Esophagus squamous epithelium (tissue), 5 donors: ENCODE results near the gene SHISA4. TPM values are rescaled to one million over a fixed set of nuclear protein-coding genes. Genes with fewer than 3 reads are reported as not detected.

Experiments
- DNase-seq: peaks from one replicate; lab custom pipeline; 2025; lab: John Stamatoyannopoulos, UW
- H3K27ac ChIP-seq, 4 donors: fragments of 200-600 bp; sonication (generic); one replicate each; pipeline ENCODE4 v1.5.1; 2016 to 2019; ENCODE audit warnings: mild to moderate bottlenecking in 1 of 4
- H3K27me3 ChIP-seq, 4 donors: fragments of 200-600 bp; sonication (generic); 1 replicate in 3 of 4; 2 replicates in 1 of 4; pipeline versions ENCODE4 v1.5.1 to v1.6.0; 2017 to 2021; ENCODE audit warnings: antibody characterized with exemption in 1 of 4
- H3K36me3 ChIP-seq, 3 donors: fragments of 200-600 bp; sonication (generic); one replicate each; pipeline ENCODE4 v1.5.1; 2016 to 2019
- H3K4me1 ChIP-seq, 3 donors: fragments of 200-600 bp; sonication (generic); one replicate each; pipeline ENCODE4 v1.5.1; 2017 to 2019
- H3K4me3 ChIP-seq, 4 donors: fragments of 200-600 bp; sonication (generic); 1 replicate in 3 of 4; 2 replicates in 1 of 4; pipeline ENCODE4 v1.5.1; 2016 to 2019; ENCODE audit warnings: mild to moderate bottlenecking in 2 of 4, moderate library complexity in 1 of 4
- H3K9me3 ChIP-seq, 3 donors: fragments of 200-600 bp; sonication (generic); one replicate each; pipeline ENCODE4 v1.5.1; 2016 to 2019
- CTCF ChIP-seq, 6 experiments: fragments of 450-650 bp in 4 of 6; fragments of 200-600 bp in 2 of 6; sonication (generic) in 2 of 6; IDR thresholded peaks; one replicate each; pipeline ENCODE4 v1.5.1; 2016 to 2019; ENCODE audit warnings: antibody characterized with exemption in 6 of 6, mild to moderate bottlenecking in 4 of 6, moderate library complexity in 4 of 6
- POLR2A ChIP-seq, 4 donors: fragments of 450-650 bp; IDR thresholded peaks; one replicate each; pipeline ENCODE4 v1.6.1; 2017; ENCODE audit warnings: antibody characterized with exemption in 4 of 4, mild to moderate bottlenecking in 4 of 4, moderate library complexity in 3 of 4
- WGBS, 2 donors: methylation state at CpG; one replicate each; pipeline ENCODE4 v1.1.5; 2018; 5-methylcytosine and 5-hydroxymethylcytosine counted together
- intact Hi-C: fragments of 100-400 bp; cut with DNase I; formaldehyde crosslinking; loops from one replicate; pipeline ENCODE4 v1.15.0; 2022
- total RNA-seq, 4 donors: library from RNA; depleted of rRNA; stranded (reverse); fragments of >200 nt; gene quantifications; one replicate each; pipeline ENCODE4 v1.1.0, GENCODE V29; 2016
- donor health status: DM: yes; HTN: yes; CAD: no.

Gene SHISA4
- total RNA-seq, 4 donors from 2014 or later: 3.3 to 12.3 (median 5.6) TPM

- Histone ChIP-seq H3K4me3 (peak overlapping the region; percentile 50 to 86 (median 64)), H3K9me3 (no peaks in the 10 kb centered on the region), H3K27me3 (peaks cover 0 to 33% (median 0%) of the 10 kb centered on the region in 4 donors), H3K36me3 (no peaks in the 10 kb centered on the region), H3K4me1 (peaks cover 18 to 59% (median 21%) of the 10 kb centered on the region in 3 donors), H3K27ac (peak overlapping the region; percentile 58 to 86 (median 74))
- 49 to 53% methylated on average over 11 to 19 of the region's 33 CpGs for WGBS, 2 donors
- no peak for DNase-seq
- intact Hi-C loops: no loop called here
- TF ChIP-seq CTCF (IDR thresholded peaks at IDR 0.05): no peak
- no peak for TF ChIP-seq POLR2A (IDR thresholded peaks at IDR 0.05)
Measured at GRCh38 chr1:201889090-201889968, 631 bp downstream of the SHISA4 start.

DNA sequence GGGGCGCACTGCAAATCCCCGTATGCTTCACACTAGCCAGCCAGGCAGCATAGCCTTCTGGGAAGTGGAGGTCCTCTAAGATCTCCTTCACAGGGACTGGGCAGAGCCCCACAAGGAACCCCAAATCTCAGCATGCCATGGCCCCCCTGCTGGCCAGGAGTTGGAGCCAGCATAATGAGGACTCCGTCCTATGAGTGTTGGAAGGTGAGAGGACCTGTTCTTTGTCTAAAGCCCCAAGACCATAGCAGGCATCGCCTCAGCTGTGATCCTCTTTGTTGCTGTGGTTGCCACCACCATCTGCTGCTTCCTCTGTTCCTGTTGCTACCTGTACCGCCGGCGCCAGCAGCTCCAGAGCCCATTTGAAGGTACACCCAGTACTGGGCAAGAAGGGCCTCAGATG is 1.5 kb downstream of the SHISA4 start:
- TF ChIP-seq CTCF (IDR thresholded peaks at IDR 0.05) (no peak), POLR2A (IDR thresholded peaks at IDR 0.05) (no peak)
- 71 to 90% methylated on average over 2 to 4 of the region's 7 CpGs for WGBS, 2 donors
- Histone ChIP-seq H3K27ac (no peak overlapping the region), H3K4me1 (peaks cover 16 to 59% (median 19%) of the 10 kb centered on the region in 3 donors), H3K27me3 (peaks cover 0 to 33% (median 0%) of the 10 kb centered on the region in 4 donors), H3K9me3 (no peaks in the 10 kb centered on the region), H3K36me3 (no peaks in the 10 kb centered on the region), H3K4me3 (no peak overlapping the region)
- DNase-seq: no peak
- intact Hi-C loops: loop anchor here (10.0 kb wide), 1 partner anchor 235 kb away; the partner anchor contains the start of gene GPR37L1

- TF ChIP-seq POLR2A (IDR thresholded peaks at IDR 0.05) (no peak), CTCF (IDR thresholded peaks at IDR 0.05) (no peak)
- Histone ChIP-seq H3K9me3 (no peaks in the 10 kb centered on the region), H3K4me1 (peaks cover 9 to 58% (median 12%) of the 10 kb centered on the region in 3 donors), H3K36me3 (no peaks in the 10 kb centered on the region), H3K4me3 (no peak overlapping the region), H3K27ac (peak overlapping the region in 1 of 4 donors; percentile 34), H3K27me3 (peaks cover 0 to 33% (median 0%) of the 10 kb centered on the region in 4 donors)
- intact Hi-C loops: loop anchor here (10.0 kb wide), 1 partner anchor 234 kb away; the partner anchor contains the start of gene GPR37L1
- WGBS, 2 donors: 55 to 74% methylated on average over 3 of the region's 3 CpGs
- no peak for DNase-seq
Measured at GRCh38 chr1:201890806-201891450, 2.2 kb downstream of the SHISA4 start.

DNA sequence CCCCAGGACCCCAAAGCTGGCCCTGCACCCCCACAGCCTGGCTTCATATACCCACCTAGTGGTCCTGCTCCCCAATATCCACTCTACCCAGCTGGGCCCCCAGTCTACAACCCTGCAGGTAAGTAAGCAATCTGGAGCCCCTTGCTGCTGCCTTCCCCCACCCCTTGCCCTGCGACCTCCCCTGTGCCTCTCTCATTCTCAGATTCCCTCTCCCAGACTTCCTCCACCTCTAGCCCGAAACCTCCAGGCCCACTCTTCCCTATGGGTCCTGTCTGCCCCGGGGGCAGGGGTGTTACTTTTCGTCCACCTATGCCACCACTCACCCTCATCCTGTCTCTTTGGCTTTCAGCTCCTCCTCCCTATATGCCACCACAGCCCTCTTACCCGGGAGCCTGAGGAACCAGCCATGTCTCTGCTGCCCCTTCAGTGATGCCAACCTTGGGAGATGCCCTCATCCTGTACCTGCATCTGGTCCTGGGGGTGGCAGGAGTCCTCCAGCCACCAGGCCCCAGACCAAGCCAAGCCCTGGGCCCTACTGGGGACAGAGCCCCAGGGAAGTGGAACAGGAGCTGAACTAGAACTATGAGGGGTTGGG is 2.9 kb downstream of the SHISA4 start:
- Histone ChIP-seq H3K4me3 (no peak overlapping the region), H3K27ac (peak overlapping the region in 2 of 4 donors; percentile 21 to 34), H3K9me3 (no peaks in the 10 kb centered on the region), H3K27me3 (peaks cover 0 to 33% (median 0%) of the 10 kb centered on the region in 4 donors), H3K4me1 (peaks cover 9 to 60% (median 10%) of the 10 kb centered on the region in 3 donors), H3K36me3 (no peaks in the 10 kb centered on the region)
- intact Hi-C loops: loop anchor here (10.0 kb wide), 1 partner anchor 233 kb away; the partner anchor contains the start of gene GPR37L1
- TF ChIP-seq POLR2A (IDR thresholded peaks at IDR 0.05) (no peak), CTCF (IDR thresholded peaks at IDR 0.05) (no peak)
- WGBS, 2 donors: 76 to 86% methylated on average over 5 of the region's 5 CpGs
- no peak for DNase-seq
